ENCODE data around the gene CCNC.

- TF ChIP-seq CTCF (IDR thresholded peaks at IDR 0.05) (no peak), POLR2A (IDR thresholded peaks at IDR 0.05) (no peak)
Measured at GRCh38 chr6:99606656-99607415, 38.4 kb upstream of the CCNC start, which contains the start of gene PRDM13.

Data from right lobe of liver (tissue), 4 donors.